NB4 (cell line): ENCODE results near the gene KCNQ5.

Experiments used
- DNase-seq: peaks from one replicate; pipeline ENCODE4 v3.0.0; 2010; ENCODE audit warnings: low read depth
- H3K4me3 ChIP-seq: one replicate; pipeline ENCODE4 v1.5.1; 2011; ENCODE audit warnings: mild to moderate bottlenecking, low read depth, low read length, moderate library complexity
- MYC ChIP-seq: IDR thresholded peaks from 2 replicates; pipeline ENCODE4 v1.6.1; 2011; ENCODE audit warnings: low read depth, low read length
- POLR2A ChIP-seq: IDR thresholded peaks from 2 replicates; pipeline ENCODE4 v1.6.1; 2011; ENCODE audit warnings: mild to moderate bottlenecking; ENCODE audit not compliant: insufficient read length; ENCODE audit errors: extremely low read depth
- TF ChIP-seq, protein P1 (sequence below): IDR thresholded peaks from 2 replicates; pipeline ENCODE4 v1.6.1; 2011; ENCODE audit warnings: low read depth, low read length
- TF ChIP-seq, protein P2 (sequence below): IDR thresholded peaks from one replicate; pipeline ENCODE4 v1.5.1; 2012; ENCODE audit warnings: low read depth, low read length

KCNQ5 gene

DNA sequence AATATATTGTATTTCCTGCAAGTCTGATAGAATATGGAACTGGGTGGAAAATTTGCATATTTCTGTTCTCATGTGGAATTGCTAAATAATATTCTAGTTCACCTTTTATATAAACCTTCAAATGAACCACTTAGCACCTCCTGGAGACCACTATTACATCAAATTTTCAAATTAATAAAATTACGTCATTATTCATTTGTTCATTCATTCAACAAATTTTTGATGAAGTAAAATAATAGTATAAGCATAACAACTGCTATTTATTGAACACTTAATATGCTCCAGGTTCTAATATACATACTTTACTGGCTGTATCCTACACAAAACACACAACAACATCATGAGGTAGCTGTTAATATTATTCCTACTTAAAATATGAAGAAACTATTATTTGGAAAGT is 215.1 kb downstream of the KCNQ5 start:
- no peak for DNase-seq
- H3K4me3 ChIP-seq, result no peak overlapping the region
- TF ChIP-seq POLR2A, result no peak
- TF ChIP-seq, protein P1, sequence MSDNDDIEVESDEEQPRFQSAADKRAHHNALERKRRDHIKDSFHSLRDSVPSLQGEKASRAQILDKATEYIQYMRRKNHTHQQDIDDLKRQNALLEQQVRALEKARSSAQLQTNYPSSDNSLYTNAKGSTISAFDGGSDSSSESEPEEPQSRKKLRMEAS, result no peak
- TF ChIP-seq, protein P2, sequence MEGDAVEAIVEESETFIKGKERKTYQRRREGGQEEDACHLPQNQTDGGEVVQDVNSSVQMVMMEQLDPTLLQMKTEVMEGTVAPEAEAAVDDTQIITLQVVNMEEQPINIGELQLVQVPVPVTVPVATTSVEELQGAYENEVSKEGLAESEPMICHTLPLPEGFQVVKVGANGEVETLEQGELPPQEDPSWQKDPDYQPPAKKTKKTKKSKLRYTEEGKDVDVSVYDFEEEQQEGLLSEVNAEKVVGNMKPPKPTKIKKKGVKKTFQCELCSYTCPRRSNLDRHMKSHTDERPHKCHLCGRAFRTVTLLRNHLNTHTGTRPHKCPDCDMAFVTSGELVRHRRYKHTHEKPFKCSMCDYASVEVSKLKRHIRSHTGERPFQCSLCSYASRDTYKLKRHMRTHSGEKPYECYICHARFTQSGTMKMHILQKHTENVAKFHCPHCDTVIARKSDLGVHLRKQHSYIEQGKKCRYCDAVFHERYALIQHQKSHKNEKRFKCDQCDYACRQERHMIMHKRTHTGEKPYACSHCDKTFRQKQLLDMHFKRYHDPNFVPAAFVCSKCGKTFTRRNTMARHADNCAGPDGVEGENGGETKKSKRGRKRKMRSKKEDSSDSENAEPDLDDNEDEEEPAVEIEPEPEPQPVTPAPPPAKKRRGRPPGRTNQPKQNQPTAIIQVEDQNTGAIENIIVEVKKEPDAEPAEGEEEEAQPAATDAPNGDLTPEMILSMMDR, result no peak
- TF ChIP-seq MYC, result no peak

DNA sequence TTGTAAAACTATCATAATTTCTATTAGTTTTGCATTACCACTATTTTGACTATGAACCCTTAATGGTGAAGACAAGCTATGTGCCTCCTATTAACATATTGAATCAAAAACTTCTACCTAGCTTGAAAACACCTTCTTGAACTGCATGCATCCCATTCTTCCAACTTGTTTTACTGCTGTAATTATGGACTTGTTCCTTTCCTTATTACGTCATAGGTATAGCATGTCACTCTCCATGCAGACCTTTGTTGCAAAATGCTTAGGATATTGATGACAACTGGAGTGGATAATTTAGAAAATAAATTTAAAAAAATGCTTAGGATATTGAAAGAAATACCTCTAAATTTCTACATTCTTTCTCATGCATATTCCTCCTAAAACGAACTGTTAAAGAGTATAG is 219.3 kb downstream of the KCNQ5 start:
- no peak overlapping the region for H3K4me3 ChIP-seq
- DNase-seq, result no peak
- TF ChIP-seq POLR2A (no peak), MYC (no peak)
- TF ChIP-seq, protein P2, result no peak
- TF ChIP-seq, protein P1, result no peak

DNA sequence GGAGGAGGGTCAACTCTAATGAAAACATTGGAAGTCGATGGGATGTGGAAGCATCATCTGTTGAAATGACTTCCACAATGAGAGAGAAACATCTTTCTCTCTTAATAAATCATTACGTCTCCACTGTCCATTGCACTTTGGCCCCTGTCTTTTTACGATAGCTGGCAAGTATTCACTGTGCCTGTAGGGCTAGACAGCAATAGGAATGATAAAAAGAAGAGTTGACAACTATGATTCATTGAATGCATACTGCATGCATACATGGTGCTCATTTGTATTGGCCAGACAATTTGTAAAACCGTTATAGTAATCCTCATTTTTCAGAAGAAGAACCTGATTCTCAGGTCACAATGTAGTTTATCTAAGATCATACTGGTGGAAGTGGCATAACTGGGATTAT is 220.3 kb downstream of the KCNQ5 start:
- DNase-seq, result no peak
- no peak for TF ChIP-seq MYC
- TF ChIP-seq POLR2A, result no peak
- TF ChIP-seq, protein P1, result no peak
- TF ChIP-seq, protein P2, result no peak
- H3K4me3 ChIP-seq, result no peak overlapping the region

DNA sequence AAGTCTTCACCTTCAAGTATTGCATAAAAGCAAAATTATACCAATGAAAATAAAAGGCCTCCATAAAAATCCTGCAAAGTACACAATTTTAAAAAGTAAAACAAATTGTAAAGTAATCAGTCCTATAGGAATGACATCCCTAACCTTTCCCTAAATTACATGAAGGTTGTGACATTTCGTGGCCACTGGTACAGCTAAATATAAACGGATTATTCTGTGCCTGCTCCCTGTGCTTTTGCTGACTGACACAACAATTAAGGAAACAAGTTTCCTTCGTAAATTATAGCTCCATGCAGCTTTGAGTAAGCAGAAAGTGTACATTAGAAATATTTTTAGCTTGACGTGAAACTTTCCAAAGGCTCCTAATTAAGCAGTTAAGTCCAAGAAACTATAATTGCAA is 222.8 kb downstream of the KCNQ5 start:
- TF ChIP-seq, protein P1, result no peak
- TF ChIP-seq POLR2A, result no peak
- TF ChIP-seq, protein P2, result no peak
- TF ChIP-seq MYC, result no peak
- no peak for DNase-seq
- no peak overlapping the region for H3K4me3 ChIP-seq

DNA sequence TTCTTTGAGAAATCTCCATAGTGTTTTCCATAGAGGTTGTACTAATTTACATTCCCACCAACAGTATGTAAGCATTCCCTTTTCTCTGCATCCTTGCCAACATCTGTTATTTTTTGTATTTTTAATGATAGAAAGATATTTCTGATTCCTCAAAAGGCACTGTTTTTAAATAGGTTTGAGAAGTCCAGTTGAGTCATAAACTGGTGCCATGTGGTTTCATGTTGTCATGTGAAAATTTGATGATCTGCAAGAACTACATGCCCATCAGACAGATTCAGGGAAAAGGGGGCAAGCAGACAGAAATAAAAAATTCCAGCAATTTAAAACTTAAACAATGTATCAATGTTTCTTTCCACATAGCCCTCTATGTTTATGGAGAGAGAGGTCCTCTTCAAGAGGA is 227.5 kb downstream of the KCNQ5 start:
- H3K4me3 ChIP-seq, result no peak overlapping the region
- TF ChIP-seq, protein P1, result no peak
- TF ChIP-seq POLR2A (no peak), MYC (no peak)
- TF ChIP-seq, protein P2, result no peak
- DNase-seq, result no peak

DNA sequence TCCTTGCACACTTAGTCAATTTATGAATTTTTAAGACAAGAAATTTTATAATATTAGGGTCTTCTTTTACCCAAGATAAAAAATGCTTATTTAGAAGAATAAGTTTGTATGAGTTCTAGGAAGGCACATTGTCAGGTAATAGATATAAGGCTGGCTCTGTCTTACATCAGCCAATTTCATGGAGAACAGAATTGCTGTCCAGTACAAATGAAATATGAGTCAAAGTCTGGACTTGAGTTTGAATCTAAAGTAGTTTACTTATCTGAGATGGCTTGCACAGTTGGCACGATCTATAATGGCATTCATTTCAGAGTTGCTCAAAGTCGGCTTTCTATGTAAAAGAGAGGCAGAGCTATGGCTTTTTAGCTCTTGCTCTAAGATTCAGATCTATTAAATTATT is 228.2 kb downstream of the KCNQ5 start:
- H3K4me3 ChIP-seq, result no peak overlapping the region
- TF ChIP-seq, protein P2, result no peak
- TF ChIP-seq, protein P1, result no peak
- TF ChIP-seq MYC, result no peak
- TF ChIP-seq POLR2A, result no peak
- DNase-seq, result no peak
